AML-193 (cell line): ENCODE data around the gene TIGIT.

Experiments used
- DNase-seq, 2 experiments: peaks; one replicate each; lab custom pipeline; 2025; lab: John Stamatoyannopoulos, UW

Gene TIGIT

DNA sequence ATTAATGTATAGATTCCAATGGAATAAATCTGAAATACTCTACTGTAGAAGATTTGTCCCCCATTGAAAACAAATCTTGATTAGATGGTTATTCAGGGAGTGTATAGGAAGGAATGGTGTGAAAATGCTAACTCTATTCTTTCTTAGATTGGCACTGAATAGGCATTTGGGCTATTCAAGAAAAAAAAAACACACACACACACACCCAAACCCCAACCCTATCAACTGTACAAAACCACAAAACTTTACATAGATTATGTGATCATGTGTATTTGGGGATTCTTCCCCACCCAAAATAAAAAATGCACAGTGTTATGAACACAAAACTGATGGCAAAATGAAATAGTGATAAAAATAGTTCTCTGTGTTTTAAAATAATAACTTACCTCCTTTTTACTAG is 61.8 kb downstream of the TIGIT start:
- DNase-seq = no peak

DNA sequence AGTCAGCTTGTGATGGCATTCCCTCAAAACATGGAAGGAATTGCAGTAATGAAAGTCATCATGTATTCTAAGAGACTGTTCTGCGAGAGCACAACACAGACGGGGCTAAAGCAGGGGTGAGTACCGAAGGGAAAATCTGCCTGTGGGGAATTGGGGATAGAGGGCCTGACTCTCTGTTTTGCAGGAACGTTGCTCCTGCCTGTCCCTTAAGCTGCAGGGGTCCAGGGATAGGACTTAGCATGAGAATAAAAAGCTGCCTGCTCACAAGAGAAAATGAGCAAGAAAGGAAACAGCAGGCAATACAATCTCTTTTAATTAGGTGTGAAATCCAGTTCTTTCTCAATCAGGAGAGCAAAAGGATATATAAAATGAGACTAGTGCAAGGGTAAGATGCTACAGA is 62.2 kb downstream of the TIGIT start:
- no peak for DNase-seq

GRCh38 chr3:114356525-114356924 is 62.7 kb downstream of the TIGIT start:
- DNase-seq = no peak
